Urinary bladder (tissue), 4 donors: ENCODE results near the gene SHLD1. TPM values are rescaled to one million over a fixed set of nuclear protein-coding genes. Genes with fewer than 3 reads are reported as not detected.
"Not testable (repeated sequence)": the region's sequence is repeated elsewhere in the genome, so short reads cannot be mapped to it uniquely, and the experiment has no call there.

Source experiments
- DNase-seq: peaks from one replicate; pipeline ENCODE4 v3.0.0-alpha.2; 2015; ENCODE audit errors: extremely low spot score
- H3K27ac ChIP-seq: one replicate; pipeline ENCODE4 v1.5.1; 2013; ENCODE audit warnings: low read depth, mild to moderate bottlenecking, moderate library complexity
- H3K36me3 ChIP-seq: one replicate; pipeline ENCODE4 v1.6.1; 2013; ENCODE audit warnings: mild to moderate bottlenecking, moderate library complexity; ENCODE audit not compliant: insufficient read depth
- H3K4me1 ChIP-seq: one replicate; pipeline ENCODE4 v1.6.1; 2013; ENCODE audit warnings: mild to moderate bottlenecking, moderate library complexity; ENCODE audit not compliant: insufficient read depth
- H3K4me3 ChIP-seq: one replicate; pipeline ENCODE4 v1.5.1; 2013; ENCODE audit warnings: low read depth, low read length
- WGBS: extraction: QIAGEN DNeasy Blood & Tissue Kit; methylation state at CpG from one replicate; pipeline ENCODE4 v1.1.7; 2013; 5-methylcytosine and 5-hydroxymethylcytosine counted together
- polyA plus RNA-seq: library from polyadenylated mRNA; stranded (reverse); fragments of 200-250 nt; gene quantifications from one replicate; pipeline ENCODE4 v1.2.3, GENCODE V29; 2013
- total RNA-seq: library from RNA; depleted of rRNA; stranded (reverse); fragments of >200 nt; gene quantifications from one replicate; pipeline ENCODE4 v1.2.3, GENCODE V29; 2014
- donor health status: healthy with polysubstance abuse.
- donor health status: healthy.

SHLD1 gene, protein sequence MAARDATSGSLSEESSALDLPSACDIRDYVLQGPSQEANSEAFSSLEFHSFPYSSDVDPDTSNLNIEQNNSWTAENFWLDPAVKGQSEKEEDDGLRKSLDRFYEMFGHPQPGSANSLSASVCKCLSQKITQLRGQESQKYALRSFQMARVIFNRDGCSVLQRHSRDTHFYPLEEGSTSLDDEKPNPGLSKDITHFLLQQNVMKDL
- total RNA-seq = 3.6 TPM
- polyA plus RNA-seq = 6.5 TPM

DNA sequence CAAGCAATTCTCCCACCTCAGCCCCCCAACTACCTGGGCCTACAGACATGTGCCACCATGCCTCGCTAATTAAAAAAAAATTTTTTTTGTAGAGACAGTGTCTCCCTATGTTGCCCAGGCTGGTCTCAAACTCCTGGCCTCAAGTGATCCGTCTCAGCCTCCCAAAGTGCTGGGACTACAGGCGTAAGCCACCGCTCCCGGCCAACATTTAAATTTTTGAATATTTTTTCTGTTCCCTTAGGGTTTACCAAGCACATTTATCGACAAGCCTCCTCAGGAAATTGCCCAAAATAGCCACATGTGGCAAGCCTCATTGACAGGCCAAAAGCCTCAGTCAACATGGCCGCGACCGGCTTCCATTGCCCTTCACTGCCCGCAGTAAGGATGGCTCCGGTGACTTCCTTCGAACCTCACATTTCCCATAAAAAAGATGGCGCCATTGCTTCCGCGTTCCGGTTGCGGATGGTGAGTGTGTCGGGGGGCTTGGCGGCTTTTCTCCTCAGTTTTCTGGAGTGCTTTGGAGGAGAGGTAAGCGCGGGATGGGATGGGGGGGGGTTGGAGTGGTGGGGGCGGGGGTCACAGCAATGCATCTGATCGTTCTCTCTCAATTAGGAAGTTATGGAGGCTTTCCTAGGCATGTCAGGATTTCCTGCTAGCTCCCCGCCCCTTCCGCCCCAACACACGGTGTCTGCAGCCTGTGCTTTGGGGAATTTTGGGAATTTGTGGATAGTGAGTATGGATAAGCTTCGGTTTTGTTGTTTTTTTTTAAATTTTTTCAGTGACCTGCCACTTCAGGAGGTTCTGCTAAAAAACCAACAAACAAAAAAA lies at the start of gene SHLD1:
Gene SHLD1, plus strand, starts transcription at position 450 of the 828 bp plus-strand sequence. CDS start 22,465 bp downstream, outside the sequence.
- 17% methylated on average over 27 of the region's 27 CpGs for WGBS
- H3K4me3 ChIP-seq = peak within 1 kb of the TSS; percentile 57

DNA sequence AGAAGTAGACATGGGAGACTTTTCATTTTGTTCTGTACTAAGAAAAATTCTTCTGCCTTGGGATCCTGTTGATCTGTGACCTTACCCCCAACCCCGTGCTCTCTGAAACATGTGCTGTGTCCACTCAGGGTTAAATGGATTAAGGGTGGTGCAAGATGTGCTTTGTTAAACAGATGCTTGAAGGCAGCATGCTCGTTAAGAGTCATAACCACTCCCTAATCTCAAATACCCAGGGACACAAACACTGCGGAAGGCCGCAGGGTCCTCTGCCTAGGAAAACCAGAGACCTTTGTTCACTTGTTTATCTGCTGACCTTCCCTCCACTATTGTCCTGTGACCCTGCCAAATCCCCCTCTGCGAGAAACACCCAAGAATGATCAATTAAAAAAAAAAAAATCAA lies 47.9 kb upstream of the SHLD1 start:
- not testable (repeated sequence) for H3K27ac ChIP-seq, DNase-seq, H3K4me3 ChIP-seq, H3K36me3 ChIP-seq, H3K4me1 ChIP-seq
- WGBS = 85% methylated on average over 4 of the region's 5 CpGs

More for the DNA sequence above, at the start of gene SHLD1:
- DNase-seq = peak; percentile 83
- no peaks in the 10 kb centered on the region for H3K4me1 ChIP-seq
- no peak within 1 kb of the TSS for H3K27ac ChIP-seq
- H3K36me3 ChIP-seq = no peaks in the 10 kb centered on the region

DNA sequence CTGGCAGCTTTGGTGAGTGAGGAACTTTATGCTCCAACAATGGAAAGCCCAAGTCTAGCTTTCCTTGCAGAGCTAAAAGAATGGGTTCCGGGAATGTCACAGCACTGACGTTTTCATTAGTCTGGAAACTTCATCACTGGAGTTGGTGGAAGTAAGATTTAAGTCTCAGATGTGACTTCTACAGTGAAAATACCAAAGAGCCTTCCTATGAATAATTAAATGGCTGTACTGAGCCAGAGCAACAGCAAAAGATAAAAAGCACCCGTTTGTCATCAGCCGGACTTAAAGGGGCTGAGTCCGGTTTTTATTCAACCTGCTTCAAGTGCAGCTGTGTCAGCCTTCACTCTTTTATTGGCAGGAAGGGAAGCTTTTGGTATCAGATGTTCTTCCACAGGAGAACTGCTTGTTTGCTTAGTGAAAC lies 46.5 kb upstream of the SHLD1 start:
- no peak overlapping the region for H3K27ac ChIP-seq
- WGBS = 9% methylated on average over 5 of the region's 5 CpGs

DNA sequence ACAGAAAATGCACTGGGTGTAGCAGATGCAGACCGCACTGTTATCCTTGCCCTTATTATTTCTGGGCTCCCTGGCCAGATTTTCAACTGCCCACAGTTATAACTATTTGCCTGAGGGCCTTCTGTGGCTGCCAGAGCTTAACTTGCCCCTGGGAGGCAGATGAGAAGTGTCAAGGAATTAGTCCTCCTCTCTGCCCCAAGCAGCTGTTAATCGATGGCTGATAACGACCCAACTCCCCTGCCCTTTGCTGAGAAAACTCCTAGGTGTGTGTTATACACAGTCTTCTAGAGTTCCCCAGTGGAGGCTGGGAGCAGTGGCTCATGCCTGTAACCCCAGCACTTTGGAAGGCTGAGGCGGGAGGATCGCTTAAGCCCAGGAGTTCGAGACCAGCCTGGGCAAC lies 44.4 kb upstream of the SHLD1 start:
- DNase-seq = no peak
- H3K27ac ChIP-seq = no peak overlapping the region
- 80% methylated on average over 6 of the region's 6 CpGs for WGBS
- no peaks in the 10 kb centered on the region for H3K36me3 ChIP-seq
- no peaks in the 10 kb centered on the region for H3K4me1 ChIP-seq
- no peak overlapping the region for H3K4me3 ChIP-seq

More for the DNA sequence above, 46.5 kb upstream of the SHLD1 start:
- H3K36me3 ChIP-seq = no peaks in the 10 kb centered on the region
- H3K4me1 ChIP-seq = no peaks in the 10 kb centered on the region
- H3K4me3 ChIP-seq = no peak overlapping the region
- DNase-seq = no peak

DNA sequence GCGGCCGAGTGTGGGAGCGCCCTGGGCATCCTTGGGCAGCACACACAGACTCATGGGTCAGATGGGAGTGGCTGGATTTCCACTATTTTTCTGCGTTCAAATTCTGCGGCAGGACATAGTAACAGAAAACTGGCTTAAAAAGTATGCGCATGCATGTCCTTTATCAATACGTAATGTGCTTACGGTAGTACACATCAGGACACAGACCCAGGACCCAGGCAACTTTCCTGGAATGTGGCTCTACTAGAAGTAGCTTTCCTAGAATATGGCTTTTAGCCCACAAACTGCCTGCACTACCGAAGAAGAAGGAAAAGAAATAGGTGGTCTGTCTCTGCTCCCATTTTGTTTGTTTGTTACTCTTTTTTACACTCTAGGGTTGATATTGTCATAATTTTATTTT lies 43.4 kb upstream of the SHLD1 start:
- Histone ChIP-seq H3K36me3 (no peaks in the 10 kb centered on the region), H3K27ac (no peak overlapping the region), H3K4me1 (no peaks in the 10 kb centered on the region), H3K4me3 (no peak overlapping the region)
- DNase-seq = no peak
- WGBS = 90% methylated on average over 9 of the region's 9 CpGs

DNA sequence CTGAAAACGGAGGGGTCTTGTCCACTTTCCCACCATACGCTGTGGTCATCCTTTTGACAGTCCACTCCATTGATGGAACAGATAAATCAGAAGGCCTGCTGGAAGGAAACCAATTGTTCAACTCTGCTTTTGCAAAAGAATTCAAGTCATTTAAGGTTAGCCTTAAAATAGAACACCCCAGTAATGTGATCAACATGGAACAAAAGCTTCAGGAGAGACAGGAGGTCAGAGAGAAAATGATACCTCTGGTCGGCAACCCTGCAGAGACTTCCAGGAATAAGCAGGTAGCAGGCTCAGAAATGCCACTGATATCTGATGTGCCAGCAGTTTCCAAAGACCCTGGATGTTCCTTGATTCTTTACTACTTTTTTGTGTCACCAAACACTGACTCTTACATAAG lies 39.6 kb upstream of the SHLD1 start:
- 62% methylated on average over 3 of the region's 3 CpGs for whole genome bisulfite sequencing
- no peak overlapping the region for H3K4me3 ChIP-seq

DNA sequence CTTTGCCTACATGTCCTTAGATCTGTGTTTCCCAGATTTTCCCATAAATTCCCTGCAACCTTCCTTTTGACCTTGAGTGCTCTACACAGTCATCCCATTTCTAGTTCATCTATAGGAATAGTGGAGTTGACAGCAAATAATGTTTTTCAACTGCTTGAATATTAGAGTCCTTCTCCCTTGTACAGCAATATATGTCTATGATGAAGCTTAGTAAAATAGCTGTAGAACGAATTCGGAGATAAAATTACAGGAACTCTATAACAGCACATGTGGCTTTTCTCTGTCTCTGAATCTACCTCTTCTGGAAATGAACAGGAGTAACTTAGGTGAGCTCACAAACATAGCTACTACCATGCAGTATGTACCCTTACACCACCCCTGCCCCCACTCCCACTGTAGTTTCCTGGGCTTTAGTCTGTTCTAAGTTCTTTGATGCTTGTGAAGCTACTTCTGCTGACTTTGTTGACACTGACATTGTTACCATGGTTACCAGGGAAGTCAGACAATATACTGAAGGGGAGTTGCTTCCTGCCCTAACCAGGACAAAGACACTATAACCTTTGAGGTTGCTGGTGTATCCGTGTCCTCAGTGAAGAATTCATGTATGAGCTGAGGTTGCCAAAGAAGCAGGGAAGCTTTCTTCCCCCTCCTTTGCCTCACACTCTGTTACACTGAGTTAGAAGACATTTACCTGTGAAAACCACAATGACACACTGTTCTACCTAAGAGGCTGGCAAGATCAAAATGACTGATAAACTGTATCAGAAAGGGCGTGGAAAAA lies 35.8 kb upstream of the SHLD1 start:
- H3K4me1 ChIP-seq = no peaks in the 10 kb centered on the region
- H3K36me3 ChIP-seq = no peaks in the 10 kb centered on the region
- DNase-seq = peak; percentile 23
- WGBS = 62% methylated on average over 4 of the region's 4 CpGs
- H3K4me3 ChIP-seq = no peak overlapping the region
- H3K27ac ChIP-seq = no peak overlapping the region

More for the DNA sequence above, 39.6 kb upstream of the SHLD1 start:
- H3K36me3 ChIP-seq = no peaks in the 10 kb centered on the region
- no peak for DNase-seq
- H3K4me1 ChIP-seq = no peaks in the 10 kb centered on the region
- no peak overlapping the region for H3K27ac ChIP-seq

DNA sequence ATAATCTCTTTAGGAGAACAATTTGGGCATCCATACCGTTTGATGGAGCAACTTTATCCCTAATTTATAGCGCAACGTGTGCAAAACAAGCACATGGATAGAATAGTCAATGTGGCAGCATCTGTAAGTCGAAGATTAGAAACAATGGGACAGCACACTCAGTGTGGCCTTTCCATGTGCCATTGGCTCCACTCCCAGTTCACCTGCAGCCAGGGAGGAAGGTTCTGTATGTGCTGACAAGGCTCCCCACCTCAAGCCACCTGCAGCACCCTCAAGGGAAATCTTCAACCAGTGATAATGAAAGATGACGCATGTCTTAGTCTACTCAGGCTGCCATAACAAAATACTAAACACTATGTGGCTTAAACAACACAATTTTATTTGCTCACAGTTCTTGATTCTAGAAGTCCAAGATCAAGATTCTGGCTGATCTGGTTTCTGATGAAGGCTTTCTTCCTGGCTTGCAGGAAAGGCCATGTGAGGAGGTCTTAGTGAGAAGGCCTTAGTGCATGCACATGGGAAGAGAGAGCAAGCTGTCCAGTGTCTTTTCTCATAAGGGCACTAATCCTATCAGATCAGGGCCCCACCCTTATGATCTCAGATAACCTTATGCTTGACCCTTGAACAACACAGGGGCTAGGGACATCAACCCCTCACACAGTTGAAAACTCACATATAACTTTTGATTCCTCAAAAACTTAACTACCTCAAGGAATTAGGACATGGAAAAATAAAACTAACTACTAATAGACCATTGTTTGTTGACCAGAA lies 34.9 kb upstream of the SHLD1 start:
- Histone ChIP-seq H3K4me3 (no peak overlapping the region), H3K27ac (no peak overlapping the region), H3K36me3 (no peaks in the 10 kb centered on the region), H3K4me1 (no peaks in the 10 kb centered on the region)
- 84% methylated on average over 5 of the region's 5 CpGs for WGBS
- no peak for DNase-seq

DNA sequence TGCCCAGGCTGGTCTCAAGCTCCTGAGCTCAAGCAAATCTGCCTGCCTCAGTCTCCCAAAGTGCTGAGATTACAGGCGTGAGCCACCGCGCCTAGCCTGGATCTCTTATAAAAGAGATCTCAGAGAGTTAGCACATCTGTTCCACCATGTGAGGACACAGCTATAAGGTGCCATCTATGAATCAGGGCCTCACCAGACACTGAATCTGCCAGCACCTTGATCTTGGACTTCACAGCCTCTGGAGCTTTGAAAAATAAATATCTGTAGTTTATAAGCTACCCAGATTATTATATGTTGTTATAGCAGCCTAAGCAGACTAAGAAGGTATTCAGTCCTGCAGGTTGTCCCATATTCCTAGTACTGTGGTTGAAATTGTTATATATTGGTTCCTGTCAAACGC lies 33.2 kb upstream of the SHLD1 start:
- no peak for DNase-seq
- no peaks in the 10 kb centered on the region for H3K36me3 ChIP-seq
- H3K4me3 ChIP-seq = no peak overlapping the region
- WGBS = 93% methylated on average over 4 of the region's 4 CpGs
- H3K27ac ChIP-seq = no peak overlapping the region
- no peaks in the 10 kb centered on the region for H3K4me1 ChIP-seq

DNA sequence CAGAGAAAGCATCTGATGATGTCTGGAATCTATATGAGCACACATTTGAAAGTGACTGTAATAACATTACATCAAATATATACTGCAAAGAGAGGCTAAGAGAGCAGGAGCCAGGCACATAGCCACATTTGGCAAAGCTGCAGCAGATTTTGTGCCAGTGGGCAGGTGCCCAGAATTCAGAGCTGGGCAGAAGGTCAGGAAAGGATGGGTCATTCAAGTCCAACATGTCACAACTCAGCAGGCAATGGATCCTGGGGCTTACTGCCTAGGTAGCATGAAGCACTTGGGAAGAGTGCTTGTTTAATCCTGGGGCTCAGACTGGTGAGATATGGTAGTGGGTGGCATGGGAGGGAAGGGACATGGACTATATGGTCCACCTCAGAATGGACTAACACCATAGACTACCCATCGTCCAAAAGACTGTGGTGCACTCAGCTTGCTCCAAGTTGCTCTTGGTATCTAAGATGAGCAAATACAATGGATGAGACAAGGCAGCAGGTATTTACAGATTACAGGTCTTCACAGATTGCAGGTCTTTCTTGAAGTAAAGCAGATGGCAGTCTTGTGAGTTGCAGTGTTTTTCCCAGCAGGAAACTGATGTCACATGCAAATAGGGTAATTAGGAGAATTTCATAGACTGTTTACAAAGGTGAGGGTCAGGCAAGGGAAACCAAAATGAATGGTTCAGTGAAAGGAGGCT lies 31.2 kb upstream of the SHLD1 start:
- Histone ChIP-seq H3K27ac (no peak overlapping the region), H3K4me1 (no peaks in the 10 kb centered on the region), H3K36me3 (no peaks in the 10 kb centered on the region), H3K4me3 (no peak overlapping the region)
- 94% methylated on average over 1 of the region's 1 CpG for WGBS
- DNase-seq = no peak

DNA sequence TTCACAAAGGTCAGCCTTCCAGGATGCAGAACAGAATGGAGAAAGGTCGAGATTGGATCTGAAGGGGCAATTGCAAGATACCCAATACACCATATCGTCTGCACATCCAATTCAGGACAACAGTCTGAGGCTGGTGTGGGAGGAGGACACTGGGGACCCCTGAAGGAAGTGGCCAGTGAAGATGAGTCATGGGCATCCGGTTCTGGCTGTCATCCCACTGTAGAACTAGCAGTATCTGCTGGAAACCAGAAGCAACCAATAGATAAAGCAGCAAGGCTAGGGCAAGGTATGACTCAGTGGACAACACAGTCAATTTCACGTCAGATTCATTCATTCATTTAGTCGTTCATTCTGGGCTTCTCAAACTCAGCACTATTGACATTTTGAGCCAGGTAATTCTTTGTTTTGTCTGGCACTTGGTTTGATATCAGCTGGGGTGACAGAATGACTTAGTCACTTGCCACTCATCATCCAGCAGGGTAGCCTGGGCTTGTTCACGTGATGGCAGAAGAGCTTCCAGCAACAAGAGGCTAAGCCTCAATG lies 30.3 kb upstream of the SHLD1 start:
- Histone ChIP-seq H3K27ac (no peak overlapping the region), H3K4me1 (no peaks in the 10 kb centered on the region), H3K36me3 (no peaks in the 10 kb centered on the region), H3K4me3 (no peak overlapping the region)
- WGBS = 69% methylated on average over 6 of the region's 6 CpGs
- no peak for DNase-seq

DNA sequence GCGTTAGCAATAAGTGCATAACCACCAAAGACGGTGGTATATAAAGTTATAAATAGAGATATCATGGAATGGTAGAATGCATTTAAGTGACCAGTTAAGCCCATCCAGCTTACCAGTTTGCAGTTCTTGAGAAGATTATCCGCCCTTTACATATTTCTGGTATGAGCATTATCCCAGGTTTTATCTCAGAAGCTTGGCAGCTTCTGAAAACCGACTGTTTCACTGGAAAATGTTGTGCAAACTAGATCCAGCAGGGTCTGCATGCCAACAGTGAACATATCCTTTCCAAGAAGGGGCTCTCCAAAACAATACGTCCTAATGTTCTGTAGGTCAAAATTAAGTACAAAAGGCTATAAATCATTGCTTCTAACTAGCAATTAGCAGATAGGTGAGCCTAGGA lies 29.5 kb upstream of the SHLD1 start:
- H3K36me3 ChIP-seq = no peaks in the 10 kb centered on the region
- no peaks in the 10 kb centered on the region for H3K4me1 ChIP-seq
- no peak overlapping the region for H3K4me3 ChIP-seq
- H3K27ac ChIP-seq = no peak overlapping the region
- no peak for DNase-seq
- WGBS = 36% methylated on average over 5 of the region's 5 CpGs
